ENCODE results near the gene SARS1.

Gene SARS1

DNA sequence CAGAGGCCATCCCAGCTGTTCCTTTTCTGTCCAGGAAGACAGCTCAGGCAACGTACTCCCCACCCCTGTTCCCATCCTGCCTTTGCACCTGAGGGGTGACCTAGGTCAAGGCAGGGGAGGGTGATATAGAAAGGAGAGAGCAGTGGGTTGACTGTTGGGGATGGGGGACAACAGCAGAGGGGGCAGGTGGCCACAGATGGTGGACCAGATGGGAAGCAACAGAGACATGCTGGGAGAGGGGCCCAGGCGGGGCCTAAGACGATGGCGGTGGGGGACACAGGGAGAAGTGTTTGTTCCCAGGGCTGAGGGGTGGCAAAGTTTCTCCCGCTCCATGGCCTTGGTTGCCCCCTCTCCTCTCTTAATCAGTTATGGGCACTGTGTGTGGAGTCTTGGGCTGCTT, 42.0 kb downstream of the SARS1 start:
- TF ChIP-seq, protein P1, sequence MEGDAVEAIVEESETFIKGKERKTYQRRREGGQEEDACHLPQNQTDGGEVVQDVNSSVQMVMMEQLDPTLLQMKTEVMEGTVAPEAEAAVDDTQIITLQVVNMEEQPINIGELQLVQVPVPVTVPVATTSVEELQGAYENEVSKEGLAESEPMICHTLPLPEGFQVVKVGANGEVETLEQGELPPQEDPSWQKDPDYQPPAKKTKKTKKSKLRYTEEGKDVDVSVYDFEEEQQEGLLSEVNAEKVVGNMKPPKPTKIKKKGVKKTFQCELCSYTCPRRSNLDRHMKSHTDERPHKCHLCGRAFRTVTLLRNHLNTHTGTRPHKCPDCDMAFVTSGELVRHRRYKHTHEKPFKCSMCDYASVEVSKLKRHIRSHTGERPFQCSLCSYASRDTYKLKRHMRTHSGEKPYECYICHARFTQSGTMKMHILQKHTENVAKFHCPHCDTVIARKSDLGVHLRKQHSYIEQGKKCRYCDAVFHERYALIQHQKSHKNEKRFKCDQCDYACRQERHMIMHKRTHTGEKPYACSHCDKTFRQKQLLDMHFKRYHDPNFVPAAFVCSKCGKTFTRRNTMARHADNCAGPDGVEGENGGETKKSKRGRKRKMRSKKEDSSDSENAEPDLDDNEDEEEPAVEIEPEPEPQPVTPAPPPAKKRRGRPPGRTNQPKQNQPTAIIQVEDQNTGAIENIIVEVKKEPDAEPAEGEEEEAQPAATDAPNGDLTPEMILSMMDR (IDR thresholded peaks at IDR 0.05; ENCODE audit: low read depth, low read length): no peak
- Histone ChIP-seq H3K4me1 (peaks cover 31% of the 10 kb centered on the region), H3K27me3 (no peaks in the 10 kb centered on the region), H3K9me3 (no peaks in the 10 kb centered on the region), H3K4me3 (ENCODE audit: low read depth, low read length) (no peak overlapping the region), H3K36me3 (peaks cover 8% of the 10 kb centered on the region)
- DNase-seq: peak; percentile 5

- Histone ChIP-seq H3K4me1 (peaks cover 31% of the 10 kb centered on the region), H3K4me3 (ENCODE audit: low read depth, low read length) (no peak overlapping the region), H3K36me3 (peaks cover 8% of the 10 kb centered on the region), H3K9me3 (no peaks in the 10 kb centered on the region), H3K27me3 (no peaks in the 10 kb centered on the region)
- TF ChIP-seq, protein P1 (IDR thresholded peaks at IDR 0.05; ENCODE audit: low read depth, low read length): no peak
- no peak for DNase-seq
These were observed 42.4 kb downstream of the SARS1 start for GRCh38 chr1:109256085-109256484.

DNA sequence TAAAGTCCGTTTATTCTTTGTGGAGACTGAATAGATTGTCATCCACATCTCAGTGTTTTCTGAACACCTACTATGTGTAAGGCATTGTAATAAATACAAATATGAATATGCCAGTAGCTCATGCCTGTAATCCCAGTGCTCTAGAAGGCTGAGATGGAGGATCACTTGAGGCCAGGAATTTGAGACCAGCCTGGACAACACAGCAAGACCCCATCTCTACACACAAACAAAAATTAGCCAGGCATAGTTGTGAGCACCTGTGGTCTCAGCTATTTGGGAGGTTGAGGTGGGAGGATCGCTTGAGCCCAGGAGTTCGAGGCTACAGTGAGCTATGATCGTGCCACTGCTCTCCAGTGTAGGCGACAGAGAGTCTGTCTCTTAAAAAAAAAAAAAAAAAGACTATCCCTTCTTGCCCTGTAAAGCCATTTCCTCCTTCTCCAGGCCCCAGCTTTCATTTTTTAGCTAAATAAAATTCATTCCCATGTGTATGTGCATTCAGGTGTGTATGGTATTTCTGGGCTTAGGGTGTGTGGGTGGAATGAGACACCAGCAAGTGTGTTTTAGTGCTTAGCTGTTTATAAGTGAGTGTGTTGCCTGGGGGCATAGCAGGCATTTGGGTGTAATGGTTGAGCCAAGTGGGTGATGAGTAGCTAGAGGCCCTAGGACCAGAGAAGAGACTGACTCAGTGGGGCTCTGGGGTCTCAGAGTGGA, 43.4 kb downstream of the SARS1 start:
- no peak for DNase-seq
- Histone ChIP-seq H3K36me3 (peaks cover 8% of the 10 kb centered on the region), H3K9me3 (no peaks in the 10 kb centered on the region), H3K4me1 (peaks cover 31% of the 10 kb centered on the region), H3K27me3 (no peaks in the 10 kb centered on the region), H3K4me3 (ENCODE audit: low read depth, low read length) (no peak overlapping the region)
- TF ChIP-seq, protein P1 (IDR thresholded peaks at IDR 0.05; ENCODE audit: low read depth, low read length): no peak

DNA sequence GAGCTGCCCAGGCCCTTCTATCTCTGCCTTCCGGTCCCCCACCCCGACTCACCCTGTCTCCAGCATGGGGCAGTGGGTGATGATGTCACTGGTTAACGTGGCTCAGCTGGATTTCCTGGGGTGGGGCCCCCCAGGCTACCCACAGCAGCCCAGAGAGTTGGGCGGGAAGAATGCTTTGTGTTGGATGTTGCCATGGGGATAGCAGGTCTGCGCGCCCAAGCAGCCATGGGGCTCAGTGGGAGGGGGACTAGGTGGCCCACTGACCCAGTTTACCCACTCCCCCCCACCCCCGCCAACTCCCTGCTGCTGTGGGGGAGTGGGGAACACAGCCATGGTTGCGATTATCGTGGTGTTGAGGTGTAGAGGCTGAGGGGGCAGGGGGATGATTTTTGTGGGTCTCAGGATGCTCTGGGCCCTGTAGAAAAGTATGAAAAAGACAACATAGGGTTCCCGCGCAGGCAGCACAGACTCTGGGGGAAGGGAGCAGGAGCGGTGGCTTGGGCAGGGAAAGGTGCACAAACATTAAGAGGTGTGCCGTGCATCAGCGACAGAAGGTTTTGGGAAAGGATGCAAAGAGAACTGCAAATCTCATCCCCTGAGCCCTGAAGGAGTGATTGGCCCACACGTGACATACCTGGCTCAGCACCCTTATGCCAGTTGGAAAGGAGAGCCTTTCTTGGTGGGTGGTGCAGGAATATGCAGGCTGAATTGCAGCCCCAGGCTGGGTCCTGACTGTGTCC, 44.1 kb downstream of the SARS1 start:
- peaks cover 31% of the 10 kb centered on the region for H3K4me1 ChIP-seq
- H3K9me3 ChIP-seq: no peaks in the 10 kb centered on the region
- H3K4me3 ChIP-seq (ENCODE audit: low read depth, low read length): no peak overlapping the region
- H3K36me3 ChIP-seq: peaks cover 8% of the 10 kb centered on the region
- DNase-seq: no peak
- no peaks in the 10 kb centered on the region for H3K27me3 ChIP-seq
- TF ChIP-seq, protein P1 (IDR thresholded peaks at IDR 0.05; ENCODE audit: low read depth, low read length): no peak

GRCh38 chr1:109258481-109259466, 45.1 kb downstream of the SARS1 start:
- Histone ChIP-seq H3K4me1 (peaks cover 23% of the 10 kb centered on the region), H3K9me3 (no peaks in the 10 kb centered on the region), H3K36me3 (peaks cover 8% of the 10 kb centered on the region), H3K4me3 (ENCODE audit: low read depth, low read length) (no peak overlapping the region), H3K27me3 (no peaks in the 10 kb centered on the region)
- no peak for DNase-seq
- TF ChIP-seq, protein P1 (IDR thresholded peaks at IDR 0.05; ENCODE audit: low read depth, low read length): no peak
